ENCODE results near the gene MS4A13. TPM values are rescaled to one million over a fixed set of nuclear protein-coding genes. Genes with fewer than 3 reads are reported as not detected.

MS4A13 gene
- total RNA-seq, 1 experiment from 2014 or later: not detected

- H3K4me1 Mint-ChIP-seq (ENCODE audit: low read depth, unreplicated experiment): no peaks in the 10 kb centered on the region
- intact Hi-C loops (cut with micrococcal nuclease; ENCODE audit: unreplicated experiment): no loop called here
- H3K27me3 Mint-ChIP-seq (ENCODE audit: insufficient read depth, unreplicated experiment): peaks cover 17% of the 10 kb centered on the region
- H3K36me3 Mint-ChIP-seq (ENCODE audit: insufficient read depth, unreplicated experiment): no peaks in the 10 kb centered on the region
- ChIA-PET CTCF (no interaction called here), POLR2A (no interaction called here)
- Histone ChIP-seq H3K4me3 (ENCODE audit: low read depth, low read length) (no peak overlapping the region), H3K36me3 (ENCODE audit: control insufficient read depth, insufficient read depth, low read length) (no peaks in the 10 kb centered on the region), H3K27me3 (replicated peaks; ENCODE audit: control insufficient read depth, insufficient read depth, low read length) (no peaks in the 10 kb centered on the region), H3K4me1 (no peaks in the 10 kb centered on the region), H3K9me3 (peaks cover 2% of the 10 kb centered on the region; the same call in 1 of the 2 replicates)
- H3K27ac Mint-ChIP-seq (ENCODE audit: unreplicated experiment): no peak overlapping the region
- no peak for TF ChIP-seq CTCF (IDR thresholded peaks at IDR 0.05; ENCODE audit: insufficient read depth in 1 of 2, low read depth in 1 of 2, low read length in 1 of 2, severe bottlenecking in 1 of 2, unreplicated experiment in 1 of 2)
- no TSS peak for BruUV-seq (replicated peaks)
- H3K4me3 Mint-ChIP-seq (ENCODE audit: unreplicated experiment): no peak overlapping the region
- H3K9me3 Mint-ChIP-seq (ENCODE audit: unreplicated experiment): no peaks in the 10 kb centered on the region
- DNase-seq: no peak
Measured at GRCh38 chr11:60477035-60477445, 38.2 kb upstream of the MS4A13 start.

GRCh38 chr11:60482361-60482760 lies 32.8 kb upstream of the MS4A13 start:
- H3K27me3 Mint-ChIP-seq (ENCODE audit: insufficient read depth, unreplicated experiment): peaks cover 14% of the 10 kb centered on the region
- H3K36me3 Mint-ChIP-seq (ENCODE audit: insufficient read depth, unreplicated experiment): no peaks in the 10 kb centered on the region
- no peaks in the 10 kb centered on the region for H3K9me3 ChIP-seq
- intact Hi-C loops (cut with micrococcal nuclease; ENCODE audit: unreplicated experiment): no loop called here
- H3K36me3 ChIP-seq (ENCODE audit: control insufficient read depth, insufficient read depth, low read length): no peaks in the 10 kb centered on the region
- no peaks in the 10 kb centered on the region for H3K4me1 ChIP-seq
- ChIA-PET POLR2A (no interaction called here), CTCF (interaction anchor here (0.5 kb wide), 1 partner anchor 709 kb away, joined by 4 read pairs; no protein-coding TSS in a partner anchor)
- no TSS peak for BruUV-seq (replicated peaks)
- no peaks in the 10 kb centered on the region for H3K27me3 ChIP-seq (replicated peaks; ENCODE audit: control insufficient read depth, insufficient read depth, low read length)
- H3K4me3 ChIP-seq (ENCODE audit: low read depth, low read length): no peak overlapping the region
- TF ChIP-seq CTCF (IDR thresholded peaks at IDR 0.05; ENCODE audit: insufficient read depth in 1 of 2, low read depth in 1 of 2, low read length in 1 of 2, severe bottlenecking in 1 of 2, unreplicated experiment in 1 of 2): no peak
- H3K9me3 Mint-ChIP-seq (ENCODE audit: unreplicated experiment): no peaks in the 10 kb centered on the region
- no peak overlapping the region for H3K4me3 Mint-ChIP-seq (ENCODE audit: unreplicated experiment)
- H3K4me1 Mint-ChIP-seq (ENCODE audit: low read depth, unreplicated experiment): no peaks in the 10 kb centered on the region
- no peak overlapping the region for H3K27ac Mint-ChIP-seq (ENCODE audit: unreplicated experiment)
- no peak for DNase-seq

- BruUV-seq (replicated peaks): no TSS peak
- intact Hi-C loops (cut with micrococcal nuclease; ENCODE audit: unreplicated experiment): loop anchor here (1.0 to 5.0 kb wide), 4 partner anchors 123 to 221 kb away; no protein-coding TSS in a partner anchor
Measured at GRCh38 chr11:60485987-60486386, 29.2 kb upstream of the MS4A13 start.

More at GRCh38 chr11:60485987-60486386, 29.2 kb upstream of the MS4A13 start:
- ChIA-PET POLR2A (no interaction called here), CTCF (no interaction called here)
- no peaks in the 10 kb centered on the region for H3K27me3 ChIP-seq (replicated peaks; ENCODE audit: control insufficient read depth, insufficient read depth, low read length)
- Mint-ChIP-seq H3K4me3 (ENCODE audit: unreplicated experiment) (no peak overlapping the region), H3K36me3 (ENCODE audit: insufficient read depth, unreplicated experiment) (no peaks in the 10 kb centered on the region), H3K27ac (ENCODE audit: unreplicated experiment) (no peak overlapping the region), H3K4me1 (ENCODE audit: low read depth, unreplicated experiment) (no peaks in the 10 kb centered on the region), H3K27me3 (ENCODE audit: insufficient read depth, unreplicated experiment) (peaks cover 3% of the 10 kb centered on the region), H3K9me3 (ENCODE audit: unreplicated experiment) (no peaks in the 10 kb centered on the region)
- DNase-seq: peak; percentile 70 to 72
- H3K4me1 ChIP-seq: no peaks in the 10 kb centered on the region
- no peaks in the 10 kb centered on the region for H3K36me3 ChIP-seq (ENCODE audit: control insufficient read depth, insufficient read depth, low read length)
- no peaks in the 10 kb centered on the region for H3K9me3 ChIP-seq
- H3K4me3 ChIP-seq (ENCODE audit: low read depth, low read length): no peak overlapping the region
- peak; percentile 83 to 93 for TF ChIP-seq CTCF (IDR thresholded peaks at IDR 0.05; ENCODE audit: insufficient read depth in 1 of 2, low read depth in 1 of 2, low read length in 1 of 2, severe bottlenecking in 1 of 2, unreplicated experiment in 1 of 2)

All from Caco-2 (cell line).